HEK293 (cell line): Measurements from ENCODE around the gene GCAT.

ENCODE experiments used
- BCL11B ChIP-seq: fragments of 450-650 bp; formaldehyde crosslinking; IDR thresholded peaks from 2 replicates; pipeline ENCODE4 v1.5.1; 2016; ENCODE audit warnings: low read depth, missing biosample characterization, missing genetic modification characterization
- GLI4 ChIP-seq: fragments of 450-650 bp; formaldehyde crosslinking; IDR thresholded peaks from 2 replicates; pipeline ENCODE4 v1.5.1; 2016; ENCODE audit warnings: missing biosample characterization, missing genetic modification characterization
- INSM2 ChIP-seq: fragments of 450-650 bp; formaldehyde crosslinking; IDR thresholded peaks from 2 replicates; pipeline ENCODE4 v1.5.1; 2016; ENCODE audit warnings: missing biosample characterization, missing genetic modification characterization
- KLF17 ChIP-seq: fragments of 450-650 bp; formaldehyde crosslinking; IDR thresholded peaks from 2 replicates; pipeline ENCODE4 v1.5.1; 2016; ENCODE audit warnings: missing biosample characterization, missing genetic modification characterization
- KLF7 ChIP-seq: fragments of 450-650 bp; formaldehyde crosslinking; IDR thresholded peaks from 2 replicates; pipeline ENCODE4 v1.5.1; 2016; ENCODE audit warnings: missing biosample characterization, missing genetic modification characterization, borderline replicate concordance
- MEIS1 ChIP-seq: sonication (generic); formaldehyde crosslinking; IDR thresholded peaks from 2 replicates; pipeline ENCODE4 v1.8.1; 2022; ENCODE audit warnings: missing genetic modification reagents, mild to moderate bottlenecking, borderline replicate concordance
- OSR2 ChIP-seq: fragments of 450-650 bp; formaldehyde crosslinking; IDR thresholded peaks from 2 replicates; pipeline ENCODE4 v1.5.1; 2016; ENCODE audit warnings: missing biosample characterization, missing genetic modification characterization
- PRDM4 ChIP-seq: fragments of 450-650 bp; formaldehyde crosslinking; IDR thresholded peaks from 2 replicates; pipeline ENCODE4 v1.5.1; 2017; ENCODE audit warnings: missing biosample characterization, missing genetic modification characterization
- SALL2 ChIP-seq: fragments of 450-650 bp; formaldehyde crosslinking; IDR thresholded peaks from 2 replicates; pipeline ENCODE4 v1.5.0; 2017; ENCODE audit warnings: missing biosample characterization, mild to moderate bottlenecking, missing genetic modification characterization, borderline replicate concordance
- WT1 ChIP-seq: fragments of 450-650 bp; formaldehyde crosslinking; IDR thresholded peaks from 2 replicates; pipeline ENCODE4 v1.5.1; 2016; ENCODE audit warnings: missing biosample characterization, missing genetic modification characterization
- ZBTB17 ChIP-seq: fragments of 450-650 bp; formaldehyde crosslinking; IDR thresholded peaks from 2 replicates; pipeline ENCODE4 v1.5.1; 2016; ENCODE audit warnings: missing biosample characterization, missing genetic modification characterization
- ZBTB20 ChIP-seq: fragments of 450-650 bp; formaldehyde crosslinking; IDR thresholded peaks from 2 replicates; pipeline ENCODE4 v1.5.1; 2016; ENCODE audit warnings: missing biosample characterization, missing genetic modification characterization
- ZBTB21 ChIP-seq: fragments of 450-650 bp; formaldehyde crosslinking; IDR thresholded peaks from 2 replicates; pipeline ENCODE4 v1.5.1; 2017; ENCODE audit warnings: missing biosample characterization, missing genetic modification characterization
- ZBTB44 ChIP-seq: fragments of 450-650 bp; IDR thresholded peaks from 2 replicates; pipeline ENCODE4 v1.5.1; 2018; ENCODE audit warnings: missing biosample characterization, mild to moderate bottlenecking, missing genetic modification characterization
- ZNF155 ChIP-seq: fragments of 450-650 bp; formaldehyde crosslinking; IDR thresholded peaks from 2 replicates; pipeline ENCODE4 v1.5.1; 2016; ENCODE audit warnings: missing biosample characterization, missing genetic modification characterization
- ZNF175 ChIP-seq: fragments of 450-650 bp; formaldehyde crosslinking; IDR thresholded peaks from 2 replicates; pipeline ENCODE4 v1.5.1; 2016; ENCODE audit warnings: missing biosample characterization, missing genetic modification characterization
- ZNF391 ChIP-seq: fragments of 450-650 bp; formaldehyde crosslinking; IDR thresholded peaks from 2 replicates; pipeline ENCODE4 v1.5.1; 2016; ENCODE audit warnings: low read depth, missing biosample characterization, missing genetic modification characterization, borderline replicate concordance
- ZNF449 ChIP-seq: fragments of 450-650 bp; formaldehyde crosslinking; IDR thresholded peaks from 2 replicates; pipeline ENCODE4 v1.5.1; 2017; ENCODE audit warnings: missing biosample characterization, mild to moderate bottlenecking, missing genetic modification characterization, moderate library complexity
- ZNF501 ChIP-seq: fragments of 450-650 bp; formaldehyde crosslinking; IDR thresholded peaks from 2 replicates; pipeline ENCODE4 v1.5.1; 2016; ENCODE audit warnings: missing biosample characterization, missing genetic modification characterization
- ZNF510 ChIP-seq: fragments of 450-650 bp; formaldehyde crosslinking; IDR thresholded peaks from 2 replicates; pipeline ENCODE4 v1.5.1; 2018; ENCODE audit warnings: mild to moderate bottlenecking, missing genetic modification characterization, missing biosample characterization; ENCODE audit not compliant: insufficient replicate concordance
- ZNF530 ChIP-seq: fragments of 450-650 bp; formaldehyde crosslinking; IDR thresholded peaks from 2 replicates; pipeline ENCODE4 v1.5.1; 2016; ENCODE audit warnings: low read depth, missing biosample characterization, missing genetic modification characterization
- ZNF548 ChIP-seq: fragments of 450-650 bp; formaldehyde crosslinking; IDR thresholded peaks from 2 replicates; pipeline ENCODE4 v1.5.1; 2016; ENCODE audit warnings: missing biosample characterization, missing genetic modification characterization
- ZNF549 ChIP-seq: fragments of 450-650 bp; IDR thresholded peaks from 2 replicates; pipeline ENCODE4 v1.5.1; 2018; ENCODE audit warnings: missing biosample characterization, missing genetic modification characterization, mild to moderate bottlenecking, inconsistent platforms, moderate library complexity
- ZNF580 ChIP-seq: fragments of 450-650 bp; formaldehyde crosslinking; IDR thresholded peaks from 2 replicates; pipeline ENCODE4 v1.5.1; 2016; ENCODE audit warnings: missing biosample characterization, missing genetic modification characterization
- ZNF658 ChIP-seq: fragments of 450-650 bp; formaldehyde crosslinking; IDR thresholded peaks from 2 replicates; pipeline ENCODE4; 2016; ENCODE audit warnings: missing biosample characterization, missing genetic modification characterization
- ZNF707 ChIP-seq: fragments of 450-650 bp; formaldehyde crosslinking; IDR thresholded peaks from 2 replicates; pipeline ENCODE4 v1.5.1; 2016; ENCODE audit warnings: missing biosample characterization, missing genetic modification characterization
- ZNF785 ChIP-seq: fragments of 450-650 bp; formaldehyde crosslinking; IDR thresholded peaks from 2 replicates; pipeline ENCODE4 v1.5.1; 2016; ENCODE audit warnings: missing biosample characterization, missing genetic modification characterization
- ZSCAN16 ChIP-seq: fragments of 450-650 bp; formaldehyde crosslinking; IDR thresholded peaks from 2 replicates; pipeline ENCODE4 v1.5.1; 2016; ENCODE audit warnings: missing biosample characterization, missing genetic modification characterization
- ZSCAN23 ChIP-seq: fragments of 450-650 bp; formaldehyde crosslinking; IDR thresholded peaks from 2 replicates; pipeline ENCODE4 v1.5.1; 2016; ENCODE audit warnings: missing biosample characterization, missing genetic modification characterization
- ZSCAN5A ChIP-seq: fragments of 450-650 bp; formaldehyde crosslinking; IDR thresholded peaks from 2 replicates; pipeline ENCODE4 v1.5.1; 2016; ENCODE audit warnings: missing biosample characterization, missing genetic modification characterization

Gene GCAT

GRCh38 chr22:37849089-37849751 is 41.5 kb downstream of the GCAT start, which contains the start of gene EIF3L (continued):
- TF ChIP-seq PRDM4 (no peak), ZNF580 (peak; percentile 84), ZNF391 (peak; percentile 44; the same call in 1 of the 2 replicates), ZBTB20 (peak; percentile 50; the same call in 1 of the 2 replicates), ZNF501 (tag by site-specific recombination) (peak; percentile 94; the same call in 1 of the 2 replicates), ZSCAN23 (tag by site-specific recombination) (no peak), BCL11B (peak; percentile 12; the same call in 1 of the 2 replicates), KLF7 (peak; percentile 54; the same call in 1 of the 2 replicates), ZNF658 (no peak), ZBTB17 (tag by site-specific recombination) (peak; percentile 82), KLF17 (tag by site-specific recombination) (no peak), ZNF530 (tag by site-specific recombination) (no peak), ZNF155 (tag by site-specific recombination) (no peak), GLI4 (no peak), OSR2 (tag by site-specific recombination) (no peak), INSM2 (tag by site-specific recombination) (peak; percentile 34; the same call in 1 of the 2 replicates), ZNF449 (tag by site-specific recombination) (no peak), MEIS1 (CRISPR knock-in tag) (no peak), ZNF548 (tag by site-specific recombination) (no peak), ZBTB44 (tag by site-specific recombination) (no peak), ZNF549 (no peak), ZSCAN5A (tag by site-specific recombination) (no peak), WT1 (no peak), SALL2 (tag by site-specific recombination) (no peak), ZNF785 (tag by site-specific recombination) (0 out of 2 replicates have a peak, but pooled peaks have one; percentile 31), ZNF175 (tag by site-specific recombination) (no peak), ZNF510 (tag by site-specific recombination) (no peak), ZBTB21 (tag by site-specific recombination) (0 out of 2 replicates have a peak, but pooled peaks have one; percentile 23), ZSCAN16 (tag by site-specific recombination) (0 out of 2 replicates have a peak, but pooled peaks have one; percentile 8), ZNF707 (tag by site-specific recombination) (no peak)
